Measurements from ENCODE around the gene CLIP4.
"Not testable (repeated sequence)": the region's sequence is repeated elsewhere in the genome, so short reads cannot be mapped to it uniquely, and the experiment has no call there.

Gene CLIP4

DNA sequence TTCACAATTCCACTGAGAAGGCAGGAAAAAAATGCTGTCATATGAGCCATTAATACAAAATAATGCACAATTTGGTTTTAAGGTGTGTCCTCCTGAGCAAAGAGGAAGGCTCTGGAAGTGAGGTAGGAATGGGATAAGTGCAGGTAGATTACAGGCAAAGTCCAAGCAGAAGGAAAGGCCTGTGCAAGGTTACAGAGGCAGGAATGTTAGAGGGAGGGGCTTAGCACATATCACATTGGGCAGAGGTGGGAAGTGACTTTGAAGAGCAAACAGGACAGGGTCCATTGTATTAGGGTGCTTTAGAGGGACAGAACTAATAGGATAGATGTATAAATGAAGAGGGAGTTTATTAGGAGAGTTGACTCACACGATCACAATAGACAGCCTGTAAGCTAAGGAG is 14.7 kb upstream of the CLIP4 start:
- no peak for DNase-seq

DNA sequence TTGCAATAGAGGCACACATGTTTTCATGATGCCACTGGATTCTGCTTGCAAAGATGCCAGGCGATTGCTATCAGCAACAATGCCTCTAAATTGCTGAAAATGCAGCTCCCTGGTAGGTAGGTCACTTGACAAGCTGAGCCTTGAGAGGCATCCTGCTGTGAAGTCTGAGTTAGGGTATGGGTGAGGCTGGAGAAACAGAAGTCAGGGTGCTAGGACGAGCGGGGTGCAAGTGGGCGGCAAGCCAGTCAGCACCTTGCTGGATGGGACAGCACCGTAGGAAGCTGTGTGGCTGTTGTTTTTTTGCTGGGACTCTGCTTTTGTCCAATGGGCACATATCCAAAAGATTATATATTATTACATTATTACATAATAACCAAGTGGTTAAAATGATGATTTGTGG is 10.5 kb upstream of the CLIP4 start:
- no peak for DNase-seq

- peak in 1 of 2 experiments; percentile 33 for DNase-seq
These were observed 9.8 kb upstream of the CLIP4 start for GRCh38 chr2:29105375-29105774.

- no peak for DNase-seq
These were observed 9.0 kb upstream of the CLIP4 start for GRCh38 chr2:29106256-29106655.

DNA sequence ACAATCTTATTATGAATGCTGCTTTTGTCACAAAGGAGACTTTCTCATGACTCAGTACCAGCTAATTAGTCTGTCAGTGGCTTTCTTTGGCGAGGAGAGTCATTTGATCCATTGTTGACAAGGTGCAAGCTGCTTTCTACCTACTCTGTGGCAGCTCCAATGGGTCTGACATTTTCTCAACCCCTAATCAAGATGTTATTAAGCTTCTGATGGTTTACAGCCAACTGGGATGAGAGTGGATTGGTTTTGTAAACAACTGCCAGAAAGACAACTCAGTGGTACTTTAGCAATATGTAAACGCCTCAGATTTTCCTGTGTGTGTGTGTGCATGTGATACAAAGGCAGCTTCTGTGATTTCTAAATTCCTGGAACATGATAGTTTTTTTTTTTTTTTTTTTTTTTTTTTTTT is 8.2 kb upstream of the CLIP4 start:
- peak; percentile 22 to 70 for DNase-seq

DNA sequence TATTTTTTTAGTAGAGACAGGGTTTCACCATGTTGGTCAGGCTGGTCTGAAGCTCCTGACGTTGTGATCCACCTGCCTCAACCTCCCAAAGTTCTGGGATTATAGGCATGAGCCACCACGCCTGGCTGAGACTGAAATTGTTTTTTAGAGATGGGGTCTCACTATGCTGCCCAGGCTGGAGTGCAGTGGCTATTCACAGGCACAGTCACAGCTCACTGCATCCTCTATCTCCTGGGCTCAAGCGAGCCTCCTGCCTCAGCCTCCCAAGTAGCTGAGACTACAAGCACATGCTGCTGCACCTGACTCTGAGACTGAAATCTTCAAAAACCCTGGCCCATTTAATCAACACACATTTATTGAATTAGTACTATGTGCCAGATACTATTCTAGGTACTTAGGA is 7.7 kb upstream of the CLIP4 start:
- not testable (repeated sequence) for DNase-seq

DNA sequence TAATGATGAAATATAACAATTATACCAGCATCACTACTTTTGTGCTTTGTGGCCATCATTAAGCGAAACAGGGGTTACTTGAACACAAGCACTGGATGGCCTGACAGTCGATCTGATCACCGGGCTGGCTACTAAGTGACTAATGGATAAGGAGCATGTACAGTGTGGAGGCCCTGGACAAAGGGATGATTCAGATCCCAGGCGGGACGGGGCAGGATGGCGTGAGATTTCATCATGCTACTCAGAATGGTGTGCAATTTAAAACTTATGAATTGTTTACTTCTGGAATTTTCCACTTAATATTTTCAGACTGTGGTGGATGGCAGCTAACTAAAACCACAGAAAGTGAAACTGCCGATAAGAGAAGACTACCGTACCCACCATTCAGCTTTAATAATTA is 7.0 kb upstream of the CLIP4 start:
- peak; percentile 82 to 89 for DNase-seq

DNA sequence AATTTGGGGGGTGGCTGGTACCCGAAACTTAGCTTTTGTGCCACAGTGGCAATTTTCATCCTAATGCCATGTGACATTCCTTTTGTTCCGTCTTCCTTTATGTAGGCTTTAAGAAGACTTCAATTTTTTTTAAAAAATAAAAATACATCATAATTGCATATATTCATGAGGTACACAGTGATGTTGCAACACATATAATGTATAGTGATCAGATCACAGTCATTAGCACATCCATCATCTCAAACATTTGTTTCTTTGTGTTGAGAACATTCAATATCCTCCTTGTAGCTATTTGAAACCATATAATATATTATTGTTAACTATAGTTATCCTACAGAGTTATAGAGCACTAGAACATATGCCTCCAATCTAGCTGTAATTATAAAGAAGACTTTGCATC is 6.0 kb upstream of the CLIP4 start:
- DNase-seq, result no peak

DNA sequence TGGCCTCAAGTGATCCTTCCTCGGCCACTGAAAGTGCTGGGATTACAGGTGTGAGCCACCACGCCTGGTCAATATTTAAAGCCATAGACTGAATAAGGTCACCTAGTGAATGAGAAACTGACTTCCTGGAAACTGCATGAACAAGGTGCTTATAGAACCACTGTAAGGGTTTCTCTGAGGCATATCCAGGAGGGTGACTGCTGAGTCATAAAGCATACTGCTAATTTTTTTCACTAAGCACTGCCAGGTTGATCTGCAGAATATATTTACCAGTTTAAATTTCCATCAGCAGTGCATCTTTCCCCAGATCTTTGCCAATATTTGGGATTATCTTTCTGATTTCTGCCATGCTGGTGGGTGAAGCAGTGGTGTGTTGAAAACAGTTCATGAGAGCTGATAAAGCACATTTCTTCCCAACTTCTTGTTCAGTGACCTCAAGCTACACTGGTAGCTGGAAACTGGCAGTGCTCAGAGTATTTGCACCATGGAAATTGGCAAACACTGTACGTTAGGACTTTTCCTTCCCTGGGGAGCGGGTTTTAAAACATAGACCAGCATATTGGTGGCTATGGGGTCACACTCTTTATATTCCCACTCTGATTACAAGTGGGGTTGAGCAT is 4.2 kb upstream of the CLIP4 start:
- peak in 1 of 2 experiments; percentile 35 for DNase-seq

DNA sequence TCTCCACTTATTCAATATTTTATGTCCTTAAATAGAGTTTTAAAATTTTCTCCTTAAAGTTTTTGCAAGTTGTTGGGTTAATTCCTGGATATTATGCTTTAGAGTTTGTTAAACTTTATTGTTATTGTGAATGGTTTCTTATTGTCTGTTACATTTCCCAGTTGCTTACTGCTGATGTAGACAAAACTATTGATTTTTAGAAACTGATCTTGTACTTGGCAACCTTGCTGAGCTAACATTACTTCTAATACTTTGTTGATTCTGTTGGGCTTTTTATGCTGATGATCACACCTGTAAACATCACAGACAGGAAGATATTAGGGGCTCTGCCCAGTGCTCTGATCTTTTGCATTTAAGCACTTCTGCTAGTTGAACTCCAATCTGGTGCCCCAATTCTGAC is 2.8 kb upstream of the CLIP4 start:
- DNase-seq, result no peak

GRCh38 chr2:29113027-29113686 is 2.1 kb upstream of the CLIP4 start:
- DNase-seq, result no peak

- DNase-seq, result peak; percentile 51 to 80
These were observed 1.3 kb upstream of the CLIP4 start for GRCh38 chr2:29113891-29114321.

GRCh38 chr2:29114586-29114945 is 649 bp upstream of the CLIP4 start:
- no peak for DNase-seq

GRCh38 chr2:29115797-29116781 is 874 bp downstream of the CLIP4 start:
- DNase-seq, result peak; percentile 72 to 94

DNA sequence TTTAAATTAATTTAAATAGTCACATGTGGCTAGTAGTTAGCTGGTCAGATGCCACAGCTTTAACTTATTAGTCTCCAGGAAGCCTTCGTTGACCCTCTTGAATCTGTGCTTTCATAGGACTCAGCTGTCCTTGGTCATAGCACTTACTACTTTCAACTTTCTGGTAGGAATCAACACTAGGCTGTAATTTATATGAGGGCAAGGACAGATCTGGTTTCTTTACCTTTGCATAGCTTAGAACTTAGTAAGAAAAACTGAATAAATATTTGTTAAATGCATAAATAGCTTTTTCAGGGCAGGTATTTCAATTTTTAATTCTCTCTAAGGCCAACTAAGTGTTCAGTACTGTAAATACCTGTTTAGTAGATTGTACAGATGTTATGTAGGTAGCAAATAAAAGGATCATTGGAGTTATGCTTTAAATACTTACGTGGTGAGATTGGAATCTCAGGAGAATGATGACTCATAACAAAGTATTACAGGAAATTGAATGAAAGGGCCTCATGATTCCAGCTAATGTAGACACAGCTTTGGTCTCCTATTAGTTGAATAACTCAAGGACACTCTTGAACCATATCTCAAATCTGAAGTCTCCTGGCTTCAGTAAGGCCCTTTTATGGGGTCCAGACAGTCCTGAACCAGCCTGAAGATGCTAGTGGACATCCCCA is 2.6 kb downstream of the CLIP4 start:
- DNase-seq, result peak; percentile 71 to 93

DNA sequence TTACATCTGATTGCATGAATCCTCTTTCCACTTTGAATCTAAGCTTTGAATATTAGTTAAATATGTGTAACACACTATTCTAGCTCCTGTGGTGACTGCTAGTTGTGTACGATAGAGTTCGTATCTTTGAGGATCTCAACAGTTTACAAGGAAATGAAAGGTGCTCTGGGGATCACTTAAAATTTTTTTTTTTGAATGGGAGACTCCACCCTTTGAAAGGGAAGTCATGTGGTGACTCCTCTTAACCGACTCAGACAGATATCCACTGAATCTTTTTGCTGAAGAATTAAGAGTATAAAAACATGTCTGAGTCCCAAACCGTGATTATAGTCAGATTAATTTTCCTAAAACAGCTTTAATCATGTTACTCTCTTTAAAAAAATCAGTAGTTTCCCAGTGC is 4.0 kb downstream of the CLIP4 start:
- peak in 1 of 2 experiments; percentile 33 for DNase-seq

DNA sequence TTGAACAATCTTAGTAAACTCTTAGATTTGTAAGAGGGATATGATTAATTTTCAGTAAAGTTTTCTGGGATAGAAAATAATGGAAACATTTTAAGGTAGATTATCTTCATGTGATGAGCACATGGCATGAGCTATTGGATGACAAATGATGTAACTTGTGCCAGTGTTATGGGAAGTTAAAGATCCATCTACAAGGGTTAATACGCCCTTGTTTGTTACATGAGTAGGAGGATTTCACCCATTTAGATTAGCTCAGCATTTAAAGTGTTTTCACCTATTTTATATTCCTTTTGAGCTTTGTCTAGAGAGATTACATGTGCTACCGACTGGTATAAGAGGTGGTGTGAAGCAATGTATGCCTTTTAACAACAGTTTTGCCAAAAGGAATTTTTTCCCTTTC is 5.6 kb downstream of the CLIP4 start:
- no peak for DNase-seq

- peak; percentile 82 to 98 for DNase-seq
These were observed 8.6 kb downstream of the CLIP4 start for GRCh38 chr2:29123617-29124349.

DNA sequence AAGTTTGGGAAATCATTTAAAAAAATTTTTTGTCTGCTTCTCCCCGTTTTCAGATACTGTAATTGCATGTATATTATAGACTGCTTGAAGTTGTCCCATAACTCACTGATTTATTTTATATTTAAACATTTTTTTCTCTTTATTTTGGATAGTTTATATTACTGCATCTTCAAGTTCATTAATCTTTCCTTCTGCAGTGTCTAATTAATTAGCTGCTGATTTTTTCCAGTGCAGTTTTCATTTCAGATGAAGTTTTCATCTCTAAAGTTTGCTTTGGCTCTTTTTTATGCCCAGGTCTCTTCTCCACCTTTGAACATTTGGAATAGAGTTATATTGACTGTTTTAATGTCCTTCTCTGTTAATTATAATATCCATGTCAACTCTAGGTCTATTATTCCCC is 9.3 kb downstream of the CLIP4 start:
- DNase-seq, result no peak

GRCh38 chr2:29129586-29130281 is 14.5 kb downstream of the CLIP4 start:
- peak in 1 of 2 experiments; percentile 57 for DNase-seq

- DNase-seq, result peak; percentile 58 to 80
These were observed 15.1 kb downstream of the CLIP4 start for GRCh38 chr2:29130295-29130694.

GRCh38 chr2:29134933-29135332 is 19.7 kb downstream of the CLIP4 start:
- DNase-seq, result peak in 1 of 2 experiments; percentile 29
